Nephron (organoid): ENCODE data around the gene PTPRE.

Experiments
- H3K27ac Mint-ChIP-seq, 3 experiments: 2 replicates each; pipeline ENCODE4 v1.8.0; 2020; ENCODE audit warnings: mixed read lengths in 3 of 3, mild to moderate bottlenecking in 2 of 3, moderate library complexity in 1 of 3
- H3K27me3 Mint-ChIP-seq: 2 replicates; pipeline ENCODE4 v1.8.0; 2021; ENCODE audit warnings: low read depth, mild to moderate bottlenecking, moderate library complexity, mixed read lengths
- H3K36me3 Mint-ChIP-seq: 2 replicates; pipeline ENCODE4 v1.8.0; 2020; ENCODE audit warnings: low read depth, mixed read lengths
- H3K4me1 Mint-ChIP-seq: 2 replicates; pipeline ENCODE4 v1.8.0; 2020; ENCODE audit warnings: mixed read lengths
- H3K4me3 Mint-ChIP-seq, 3 experiments: 2 replicates each; pipeline ENCODE4 v1.8.0; 2020; ENCODE audit warnings: mild to moderate bottlenecking in 3 of 3, mixed read lengths in 3 of 3, moderate library complexity in 2 of 3
- H3K9me3 Mint-ChIP-seq: 2 replicates; pipeline ENCODE4 v1.8.0; 2020; ENCODE audit warnings: mixed read lengths
- CTCF ChIP-seq, 3 experiments: fragments of 200-600 bp; sonication (generic); IDR thresholded peaks; one replicate each; pipeline ENCODE4 v1.5.0; 2021; ENCODE audit warnings: antibody characterized with exemption in 3 of 3; ENCODE audit not compliant: unreplicated experiment in 3 of 3

The PTPRE gene

GRCh38 chr10:128062881-128063563 lies 156.1 kb downstream of the PTPRE start:
- H3K4me1 Mint-ChIP-seq: peaks cover 22% of the 10 kb centered on the region

DNA sequence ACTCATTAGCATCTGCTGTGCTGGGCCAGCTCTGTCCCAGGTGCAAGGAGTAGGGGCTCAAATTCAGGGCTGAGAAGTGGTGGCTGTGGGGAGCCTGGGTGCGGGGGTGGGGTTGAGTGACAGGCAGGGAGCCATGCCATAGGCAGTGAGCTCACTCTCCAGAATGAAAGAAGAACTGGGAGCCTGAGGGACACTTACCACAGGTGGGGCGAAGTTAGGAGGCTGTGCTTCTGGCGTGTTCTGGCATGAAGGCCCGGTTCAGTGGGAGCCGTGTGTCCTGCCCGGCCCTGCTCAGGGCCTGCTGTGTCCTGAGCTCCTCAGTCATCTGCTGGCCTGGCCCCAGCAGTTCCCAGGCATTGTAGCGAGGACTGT lies 156.8 kb downstream of the PTPRE start:
- no peak overlapping the region for H3K4me3 Mint-ChIP-seq
- peaks cover 9% of the 10 kb centered on the region for H3K27me3 Mint-ChIP-seq
- peaks cover 9% of the 10 kb centered on the region for H3K36me3 Mint-ChIP-seq
- no peaks in the 10 kb centered on the region for H3K9me3 Mint-ChIP-seq
- H3K4me1 Mint-ChIP-seq: peaks cover 22% of the 10 kb centered on the region
- peak overlapping the region in 1 of 3 experiments; percentile 40 for H3K27ac Mint-ChIP-seq
- TF ChIP-seq CTCF (IDR thresholded peaks at IDR 0.05; ENCODE audit: unreplicated experiment in 3 of 3): no peak

More at GRCh38 chr10:128062881-128063563, 156.1 kb downstream of the PTPRE start:
- Mint-ChIP-seq H3K9me3 (no peaks in the 10 kb centered on the region), H3K27me3 (peaks cover 9% of the 10 kb centered on the region), H3K27ac (peak overlapping the region in 1 of 3 experiments; percentile 40), H3K4me3 (no peak overlapping the region), H3K36me3 (peaks cover 9% of the 10 kb centered on the region)
- TF ChIP-seq CTCF (IDR thresholded peaks at IDR 0.05; ENCODE audit: unreplicated experiment in 3 of 3): no peak

- TF ChIP-seq CTCF (IDR thresholded peaks at IDR 0.05; ENCODE audit: unreplicated experiment in 3 of 3): no peak
- Mint-ChIP-seq H3K9me3 (no peaks in the 10 kb centered on the region), H3K36me3 (peaks cover 9% of the 10 kb centered on the region), H3K27me3 (peaks cover 11% of the 10 kb centered on the region), H3K4me3 (no peak overlapping the region), H3K27ac (no peak overlapping the region), H3K4me1 (peaks cover 22% of the 10 kb centered on the region)
Observed at GRCh38 chr10:128064108-128064969, 157.4 kb downstream of the PTPRE start.

GRCh38 chr10:128064970-128065580 lies 158.2 kb downstream of the PTPRE start:
- peaks cover 22% of the 10 kb centered on the region for H3K4me1 Mint-ChIP-seq
- no peak overlapping the region for H3K27ac Mint-ChIP-seq

GRCh38 chr10:128065881-128066534 lies 159.1 kb downstream of the PTPRE start:
- H3K27ac Mint-ChIP-seq: no peak overlapping the region
- H3K36me3 Mint-ChIP-seq: peaks cover 9% of the 10 kb centered on the region
- no peak for TF ChIP-seq CTCF (IDR thresholded peaks at IDR 0.05; ENCODE audit: unreplicated experiment in 3 of 3)
- peaks cover 22% of the 10 kb centered on the region for H3K4me1 Mint-ChIP-seq
- H3K4me3 Mint-ChIP-seq: no peak overlapping the region
- H3K27me3 Mint-ChIP-seq: peaks cover 13% of the 10 kb centered on the region
- H3K9me3 Mint-ChIP-seq: no peaks in the 10 kb centered on the region

More at GRCh38 chr10:128064970-128065580, 158.2 kb downstream of the PTPRE start:
- Mint-ChIP-seq H3K9me3 (no peaks in the 10 kb centered on the region), H3K4me3 (no peak overlapping the region), H3K36me3 (peaks cover 9% of the 10 kb centered on the region), H3K27me3 (peaks cover 13% of the 10 kb centered on the region)
- no peak for TF ChIP-seq CTCF (IDR thresholded peaks at IDR 0.05; ENCODE audit: unreplicated experiment in 3 of 3)
